PC-3 (cell line): Measurements from ENCODE around the gene SELENOM.

Source experiments
- CTCF ChIP-seq: fragments of 300-600 bp; sonication (generic); conservative IDR thresholded peaks from 2 replicates; pipeline ENCODE4 v1.5.1; 2017; ENCODE audit warnings: antibody characterized with exemption, low read depth, mild to moderate bottlenecking, low read length
- EZH2 ChIP-seq: fragments of 300-600 bp; sonication (generic); IDR thresholded peaks from one replicate; pipeline ENCODE4 v1.6.1; 2017; ENCODE audit warnings: antibody characterized with exemption, mild to moderate bottlenecking, low read length; ENCODE audit not compliant: unreplicated experiment
- EZH2phosphoT487 ChIP-seq: fragments of 300-600 bp; sonication (generic); IDR thresholded peaks from 2 replicates; pipeline ENCODE4 v1.6.1; 2018; ENCODE audit warnings: mild to moderate bottlenecking, antibody characterized with exemption, low read length, borderline replicate concordance

- no peak for TF ChIP-seq CTCF
- no peak for TF ChIP-seq EZH2phosphoT487
- TF ChIP-seq EZH2, result no peak
Measured at GRCh38 chr22:31127181-31127772, 19.9 kb upstream of the SELENOM start.
